ENCODE data around the gene FILIP1. TPM values are rescaled to one million over a fixed set of nuclear protein-coding genes. Genes with fewer than 3 reads are reported as not detected.
A peak's percentile ranks its signal among the peaks of the same experiment; 100 is the strongest.
"Not testable (repeated sequence)": the region's sequence is repeated elsewhere in the genome, so short reads cannot be mapped to it uniquely, and the experiment has no call there.

The FILIP1 gene
- total RNA-seq, 1 experiment from 2014 or later: not detected

DNA sequence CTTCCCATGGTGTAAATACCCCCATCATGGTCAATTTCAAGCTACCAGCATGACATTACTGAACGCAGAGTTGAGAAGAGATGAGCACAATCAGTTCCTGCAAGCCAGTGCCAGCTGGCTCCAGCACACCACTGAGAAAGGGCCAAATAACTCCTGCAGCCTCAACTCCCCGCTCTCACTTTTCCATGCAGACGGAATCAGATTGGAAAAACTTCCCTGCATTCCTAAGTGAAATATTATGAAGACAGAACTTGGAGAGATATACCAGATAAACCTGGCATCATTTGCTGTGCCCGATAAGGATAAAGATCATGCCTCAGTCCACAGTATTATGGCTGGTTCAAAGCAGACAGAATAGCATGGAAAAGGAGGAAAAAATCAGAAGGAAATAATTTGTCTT, 56.7 kb downstream of the FILIP1 start:
- intact Hi-C loops (cut with micrococcal nuclease): no loop called here
- no TSS peak for BruUV-seq (replicated peaks)
- no peak for DNase-seq
- Histone ChIP-seq H3F3A (ENCODE audit: low read length, unreplicated experiment) (no peaks in the 10 kb centered on the region), H3K4me1 (ENCODE audit: insufficient read depth, low read length) (no peaks in the 10 kb centered on the region), H3K9me2 (replicated peaks; ENCODE audit: low read length) (no peaks in the 10 kb centered on the region), H3K79me2 (ENCODE audit: low read length) (no peaks in the 10 kb centered on the region), H3K4me3 (ENCODE audit: low read length) (no peak overlapping the region), H2AFZ (ENCODE audit: low read length) (no peak overlapping the region), H3K9me3 (ENCODE audit: low read length) (no peaks in the 10 kb centered on the region), H4K20me1 (ENCODE audit: low read length) (no peaks in the 10 kb centered on the region), H3K27me3 (ENCODE audit: low read length) (no peaks in the 10 kb centered on the region), H3K4me2 (ENCODE audit: low read length) (no peak overlapping the region), H3K9ac (ENCODE audit: low read length) (no peak overlapping the region), H3K27ac (ENCODE audit: low read length) (no peak overlapping the region), H3K36me3 (ENCODE audit: low read depth, low read length) (no peaks in the 10 kb centered on the region)
- POLR2A ChIA-PET (ENCODE audit: unreplicated experiment): interaction anchor here (0.5 kb wide), 1 partner anchor 137 kb away, joined by 3 read pairs; no protein-coding TSS in a partner anchor
- CTCF ChIA-PET: no interaction called here
- TF ChIP-seq EZH2 (IDR thresholded peaks at IDR 0.05; ENCODE audit: low read length, unreplicated experiment) (no peak), EZH2phosphoT487 (IDR thresholded peaks at IDR 0.05; ENCODE audit: borderline replicate concordance, low read length) (no peak)
- TF ChIP-seq, protein P1, sequence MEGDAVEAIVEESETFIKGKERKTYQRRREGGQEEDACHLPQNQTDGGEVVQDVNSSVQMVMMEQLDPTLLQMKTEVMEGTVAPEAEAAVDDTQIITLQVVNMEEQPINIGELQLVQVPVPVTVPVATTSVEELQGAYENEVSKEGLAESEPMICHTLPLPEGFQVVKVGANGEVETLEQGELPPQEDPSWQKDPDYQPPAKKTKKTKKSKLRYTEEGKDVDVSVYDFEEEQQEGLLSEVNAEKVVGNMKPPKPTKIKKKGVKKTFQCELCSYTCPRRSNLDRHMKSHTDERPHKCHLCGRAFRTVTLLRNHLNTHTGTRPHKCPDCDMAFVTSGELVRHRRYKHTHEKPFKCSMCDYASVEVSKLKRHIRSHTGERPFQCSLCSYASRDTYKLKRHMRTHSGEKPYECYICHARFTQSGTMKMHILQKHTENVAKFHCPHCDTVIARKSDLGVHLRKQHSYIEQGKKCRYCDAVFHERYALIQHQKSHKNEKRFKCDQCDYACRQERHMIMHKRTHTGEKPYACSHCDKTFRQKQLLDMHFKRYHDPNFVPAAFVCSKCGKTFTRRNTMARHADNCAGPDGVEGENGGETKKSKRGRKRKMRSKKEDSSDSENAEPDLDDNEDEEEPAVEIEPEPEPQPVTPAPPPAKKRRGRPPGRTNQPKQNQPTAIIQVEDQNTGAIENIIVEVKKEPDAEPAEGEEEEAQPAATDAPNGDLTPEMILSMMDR (conservative IDR thresholded peaks at IDR 0.05; ENCODE audit: low read depth, low read length): no peak
- no peak for ATAC-seq

DNA sequence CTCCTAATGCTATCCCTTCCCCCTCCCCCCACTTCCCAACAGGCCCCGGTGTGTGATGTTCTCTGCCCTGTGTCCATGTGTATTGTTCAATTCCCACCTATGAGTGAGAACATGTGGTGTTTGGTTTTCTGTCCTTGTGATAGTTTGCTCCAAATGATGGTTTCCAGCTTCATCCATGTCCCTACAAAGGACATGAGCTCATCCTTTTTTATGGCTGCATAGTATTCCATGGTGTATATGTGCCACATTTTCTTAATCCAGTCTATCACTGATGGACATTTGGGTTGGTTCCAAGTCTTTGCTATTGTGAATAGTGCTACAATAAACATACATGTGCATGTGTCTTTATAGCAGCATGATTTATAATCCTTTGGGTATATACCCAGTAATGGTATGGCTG, 60.8 kb downstream of the FILIP1 start:
- ATAC-seq; intact Hi-C loops (cut with micrococcal nuclease); H3K4me1 ChIP-seq (ENCODE audit: insufficient read depth, low read length); BruUV-seq (replicated peaks); DNase-seq; H2AFZ ChIP-seq (ENCODE audit: low read length); H3K9me3 ChIP-seq (ENCODE audit: low read length); H3K4me2 ChIP-seq (ENCODE audit: low read length); H3K27ac ChIP-seq (ENCODE audit: low read length); H3K27me3 ChIP-seq (ENCODE audit: low read length); H3F3A ChIP-seq (ENCODE audit: low read length, unreplicated experiment); H3K36me3 ChIP-seq (ENCODE audit: low read depth, low read length); H3K4me3 ChIP-seq (ENCODE audit: low read length); CTCF ChIA-PET; POLR2A ChIA-PET (ENCODE audit: unreplicated experiment); H3K9ac ChIP-seq (ENCODE audit: low read length); H3K79me2 ChIP-seq (ENCODE audit: low read length); H3K9me2 ChIP-seq (replicated peaks; ENCODE audit: low read length); H4K20me1 ChIP-seq (ENCODE audit: low read length): not testable (repeated sequence)

DNA sequence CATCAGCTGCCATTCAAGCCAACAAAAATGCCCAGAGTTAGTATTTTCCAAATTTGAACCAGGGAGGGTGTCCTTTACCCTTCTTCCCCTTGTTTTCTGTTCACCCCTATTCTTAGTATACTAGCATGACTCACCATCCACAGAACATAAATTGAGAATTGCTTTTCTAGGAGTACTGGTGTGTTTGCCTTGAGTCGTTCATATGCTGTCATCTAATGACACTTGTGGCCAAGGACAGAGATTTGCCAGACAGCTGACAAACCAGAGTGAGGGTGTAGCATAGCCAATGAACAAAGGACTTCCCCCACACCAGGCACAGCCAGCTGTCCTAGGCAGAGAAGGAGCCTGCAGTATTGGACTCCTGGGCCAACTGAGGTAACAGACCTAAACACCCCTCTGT, 62.2 kb downstream of the FILIP1 start:
- CTCF ChIA-PET: no interaction called here

More for the DNA sequence above, 62.2 kb downstream of the FILIP1 start:
- no peaks in the 10 kb centered on the region for H3K9me3 ChIP-seq (ENCODE audit: low read length)
- no peaks in the 10 kb centered on the region for H3K27me3 ChIP-seq (ENCODE audit: low read length)
- H3K9ac ChIP-seq (ENCODE audit: low read length): no peak overlapping the region
- TF ChIP-seq, protein P1 (conservative IDR thresholded peaks at IDR 0.05; ENCODE audit: low read depth, low read length): no peak
- no peak for TF ChIP-seq EZH2phosphoT487 (IDR thresholded peaks at IDR 0.05; ENCODE audit: borderline replicate concordance, low read length)
- TF ChIP-seq EZH2 (IDR thresholded peaks at IDR 0.05; ENCODE audit: low read length, unreplicated experiment): no peak
- no peak overlapping the region for H3K27ac ChIP-seq (ENCODE audit: low read length)
- no peak overlapping the region for H3K4me2 ChIP-seq (ENCODE audit: low read length)
- no peaks in the 10 kb centered on the region for H3F3A ChIP-seq (ENCODE audit: low read length, unreplicated experiment)
- no peaks in the 10 kb centered on the region for H3K79me2 ChIP-seq (ENCODE audit: low read length)
- no peaks in the 10 kb centered on the region for H3K36me3 ChIP-seq (ENCODE audit: low read depth, low read length)
- no TSS peak for BruUV-seq (replicated peaks)
- POLR2A ChIA-PET (ENCODE audit: unreplicated experiment): no interaction called here
- DNase-seq (peak; percentile 47), ATAC-seq (peak; percentile 49)
- no peak overlapping the region for H2AFZ ChIP-seq (ENCODE audit: low read length)
- peaks cover 7% of the 10 kb centered on the region; the same call in 1 of the 2 replicates for H3K4me1 ChIP-seq (ENCODE audit: insufficient read depth, low read length)
- H3K9me2 ChIP-seq (replicated peaks; ENCODE audit: low read length): no peaks in the 10 kb centered on the region
- no peak overlapping the region for H3K4me3 ChIP-seq (ENCODE audit: low read length)
- no peaks in the 10 kb centered on the region for H4K20me1 ChIP-seq (ENCODE audit: low read length)
- intact Hi-C loops (cut with micrococcal nuclease): no loop called here
